Endothelial cell of umbilical vein (primary cell): ENCODE data around the gene SRPK2.

ENCODE experiments used
- CTCF ChIP-seq, 2 donors: IDR thresholded peaks; 1 replicate in 1 of 2; 2 replicates in 1 of 2; pipeline ENCODE4 v1.5.1; 2011; ENCODE audit warnings: low read length in 2 of 2, mild to moderate bottlenecking in 2 of 2, moderate library complexity in 2 of 2, control low read depth in 1 of 2, inconsistent platforms in 1 of 2, low read depth in 1 of 2; ENCODE audit not compliant: insufficient read depth in 1 of 2; ENCODE audit errors: extremely low read depth in 1 of 2
- EZH2 ChIP-seq: IDR thresholded peaks from 2 replicates; pipeline ENCODE4 v1.6.1; 2012; ENCODE audit warnings: borderline replicate concordance, low read depth, mild to moderate bottlenecking, moderate library complexity, low read length, inconsistent platforms; ENCODE audit not compliant: severe bottlenecking
- FOS ChIP-seq: IDR thresholded peaks from 2 replicates; pipeline ENCODE4 v1.6.1; 2011; ENCODE audit warnings: mild to moderate bottlenecking, low read length, moderate library complexity, borderline replicate concordance; ENCODE audit not compliant: insufficient read depth
- GATA2 ChIP-seq: IDR thresholded peaks from 2 replicates; pipeline ENCODE4 v1.7.0; 2011; ENCODE audit warnings: low read depth, mild to moderate bottlenecking, moderate library complexity, mixed read lengths, low read length; ENCODE audit not compliant: insufficient read length, insufficient read depth
- JUN ChIP-seq: IDR thresholded peaks from 2 replicates; pipeline ENCODE4 v1.6.1; 2011; ENCODE audit warnings: borderline replicate concordance, low read depth; ENCODE audit not compliant: insufficient read length, insufficient read depth
- MYC ChIP-seq: IDR thresholded peaks from one replicate; pipeline ENCODE4 v1.6.1; 2011; ENCODE audit warnings: mild to moderate bottlenecking, low read depth, low read length
- POLR2A ChIP-seq: IDR thresholded peaks from 2 replicates; pipeline ENCODE4 v1.6.1; 2012; ENCODE audit warnings: low read depth, mild to moderate bottlenecking, control low read depth, low read length
- POLR2AphosphoS5 ChIP-seq: IDR thresholded peaks from 2 replicates; pipeline ENCODE4 v1.6.1; 2012; ENCODE audit warnings: low read depth, mild to moderate bottlenecking, control low read depth, low read length, moderate library complexity; ENCODE audit not compliant: insufficient read depth
- TF ChIP-seq, protein P1 (sequence below): IDR thresholded peaks from 2 replicates; pipeline ENCODE4 v1.6.1; 2011; ENCODE audit not compliant: insufficient read depth, insufficient read length

DNA sequence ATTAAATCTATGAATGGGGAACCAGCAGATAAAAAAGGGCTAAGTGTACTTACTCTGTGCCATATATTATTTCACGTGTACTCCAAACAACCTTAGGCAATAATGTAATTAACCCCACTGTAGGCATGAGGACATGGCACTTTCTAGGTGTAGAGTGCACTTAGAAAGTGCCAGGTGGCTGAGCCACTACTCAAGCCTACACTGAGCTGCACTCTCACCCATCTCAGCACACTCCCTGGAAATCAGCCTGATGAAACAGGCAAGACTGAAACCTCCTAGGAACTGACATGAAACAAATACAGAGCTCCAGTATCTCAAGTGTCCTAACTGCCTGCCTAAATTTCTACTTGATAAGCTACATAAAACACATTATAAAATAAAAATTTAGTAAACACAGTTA lies 227.4 kb downstream of the SRPK2 start:
- TF ChIP-seq CTCF (IDR thresholded peaks at IDR 0.05; ENCODE audit: extremely low read depth in 1 of 2, insufficient read depth in 1 of 2, low read depth in 1 of 2, low read length in 2 of 2) = no peak
- no peak for TF ChIP-seq POLR2A
- no peak for TF ChIP-seq EZH2
- no peak for TF ChIP-seq JUN
- TF ChIP-seq MYC = no peak
- no peak for TF ChIP-seq POLR2AphosphoS5
- TF ChIP-seq, protein P1, sequence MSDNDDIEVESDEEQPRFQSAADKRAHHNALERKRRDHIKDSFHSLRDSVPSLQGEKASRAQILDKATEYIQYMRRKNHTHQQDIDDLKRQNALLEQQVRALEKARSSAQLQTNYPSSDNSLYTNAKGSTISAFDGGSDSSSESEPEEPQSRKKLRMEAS = no peak
- TF ChIP-seq GATA2 = no peak
- TF ChIP-seq FOS = no peak
